Measurements from ENCODE around the gene PPP2R5C. TPM values are rescaled to one million over a fixed set of nuclear protein-coding genes. Genes with fewer than 3 reads are reported as not detected.

The PPP2R5C gene
- 60.8 to 75.9 TPM (median 69.3 TPM) in 5 replicates for total RNA-seq (2022; extraction: Qiagen RNA extraction; ENCODE audit: low read depth)

GRCh38 chr14:101761032-101761880, at the start of gene PPP2R5C:
PPP2R5C (plus strand) TSS chr14:101761709; CDS start chr14:101761894, 185 bp downstream.

GRCh38 chr14:101964297-101965180, 203.0 kb downstream of the PPP2R5C start, which contains the start of gene DYNC1H1:
DYNC1H1 (plus strand) TSS chr14:101964573; CDS start chr14:101964692, 119 bp downstream.

Other genes starting within 250 kb of the PPP2R5C start
- 0.06 to 0.08 TPM (median 0.07 TPM) in 4 of 5 replicates, not detected in the other for gene DIO3, start 200.2 kb upstream of the PPP2R5C start, total RNA-seq (2022; extraction: Qiagen RNA extraction; ENCODE audit: low read depth)
- 207 to 246 TPM (median 219 TPM) in 5 replicates for gene DYNC1H1, start 202.9 kb downstream of the PPP2R5C start, total RNA-seq (2022; extraction: Qiagen RNA extraction; ENCODE audit: low read depth)

Data from A549 treated with GW870086 at 1 μM for 4 hours (cell line).